Gastrocnemius medialis (tissue), 4 donors: ENCODE measurements around the gene DNASE1L3. TPM values are rescaled to one million over a fixed set of nuclear protein-coding genes. Genes with fewer than 3 reads are reported as not detected.

ENCODE experiments used
- ATAC-seq, 2 donors: fragments of 150-250 bp; one replicate each; pipeline ENCODE4 v1.9.1; 2016
- DNase-seq, 2 donors: peaks; one replicate each; pipeline ENCODE4 v3.0.0-alpha.2; 2019
- H3K27ac ChIP-seq, 4 donors: fragments of 200-600 bp; sonication (generic); 1 replicate in 1 of 4; 2 replicates in 3 of 4; pipeline ENCODE4 v1.5.1; 2016 to 2018; ENCODE audit warnings: mild to moderate bottlenecking in 2 of 4, moderate library complexity in 1 of 4
- H3K27me3 ChIP-seq, 3 donors: fragments of 200-600 bp; sonication (generic) in 2 of 3; 1 replicate in 1 of 3; 2 replicates in 2 of 3; pipeline versions ENCODE4 v1.5.1 to v1.6.0; 2016 to 2019; ENCODE audit warnings: mild to moderate bottlenecking in 1 of 3, moderate library complexity in 1 of 3
- H3K36me3 ChIP-seq, 2 donors: fragments of 200-600 bp; sonication (generic) in 1 of 2; one replicate each; pipeline ENCODE4 v1.5.1; 2017 to 2018
- H3K4me1 ChIP-seq, 2 donors: fragments of 200-600 bp; sonication (generic) in 1 of 2; one replicate each; pipeline ENCODE4 v1.5.1; 2016 to 2017; ENCODE audit warnings: mild to moderate bottlenecking in 2 of 2
- H3K4me3 ChIP-seq, 4 donors: fragments of 200-600 bp; sonication (generic) in 3 of 4; 1 replicate in 1 of 4; 2 replicates in 3 of 4; pipeline ENCODE4 v1.5.1; 2016 to 2019; ENCODE audit warnings: mild to moderate bottlenecking in 2 of 4
- H3K9me3 ChIP-seq, 3 donors: fragments of 200-600 bp; sonication (generic) in 2 of 3; 1 replicate in 1 of 3; 2 replicates in 2 of 3; pipeline ENCODE4 v1.5.1; 2016 to 2019
- CTCF ChIP-seq, 5 experiments: fragments of 450-650 bp in 3 of 5; fragments of 200-600 bp in 2 of 5; sonication (generic) in 2 of 5; IDR thresholded peaks in 4 of 5; conservative IDR thresholded peaks in 1 of 5; 1 replicate in 4 of 5; 2 replicates in 1 of 5; pipeline ENCODE4 v1.5.1; 2016 to 2019; ENCODE audit warnings: antibody characterized with exemption in 5 of 5, mild to moderate bottlenecking in 3 of 5, moderate library complexity in 3 of 5
- POLR2A ChIP-seq, 2 donors: fragments of 450-650 bp; IDR thresholded peaks; one replicate each; pipeline ENCODE4 v1.6.1; 2017; ENCODE audit warnings: antibody characterized with exemption in 2 of 2, mild to moderate bottlenecking in 2 of 2, moderate library complexity in 2 of 2
- in situ Hi-C, 4 donors: fragments of 200-750 bp; cut with MboI; loops; one replicate each; pipeline versions ENCODE4 v1.15.0 to v1.8.0; 2017; ENCODE audit warnings: low sequenced_read_pairs in 4 of 4
- intact Hi-C: fragments of 100-400 bp; cut with DNase I; formaldehyde crosslinking; loops from one replicate; pipeline ENCODE4 v1.15.1; 2023; ENCODE audit warnings: low total_unique reads
- total RNA-seq, 4 donors: library from RNA; depleted of rRNA; stranded (reverse); fragments of >200 nt; gene quantifications; one replicate each; pipeline versions ENCODE4 v1.1.0 to v1.2.3, GENCODE V29; 2016

Gene DNASE1L3
- total RNA-seq, 4 donors from 2014 or later = 0.29 to 0.42 TPM; not detected in 2

DNA sequence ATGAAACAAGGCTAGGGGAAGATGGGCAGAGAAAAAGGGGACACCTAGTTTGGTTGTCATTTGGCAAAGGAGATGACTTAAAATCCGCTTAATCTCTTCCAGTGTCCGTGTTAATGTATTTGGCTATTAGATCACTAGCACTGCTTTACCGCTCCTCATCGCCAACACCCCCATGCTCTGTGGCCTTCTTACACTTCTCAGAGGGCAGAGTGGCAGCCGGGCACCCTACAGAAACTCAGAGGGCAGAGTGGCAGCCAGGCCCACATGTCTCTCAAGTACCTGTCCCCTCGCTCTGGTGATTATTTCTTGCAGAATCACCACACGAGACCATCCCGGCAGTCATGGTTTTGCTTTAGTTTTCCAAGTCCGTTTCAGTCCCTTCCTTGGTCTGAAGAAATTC is 39.6 kb downstream of the DNASE1L3 start:
- intact Hi-C loops = no loop called here
- ATAC-seq = no peak
- Histone ChIP-seq H3K36me3 (no peaks in the 10 kb centered on the region), H3K4me3 (no peak overlapping the region), H3K4me1 (peaks cover 0 to 8% of the 10 kb centered on the region in 2 donors), H3K27me3 (no peaks in the 10 kb centered on the region), H3K27ac (no peak overlapping the region), H3K9me3 (no peaks in the 10 kb centered on the region)
- in situ Hi-C loops = no loop called here
- TF ChIP-seq POLR2A (IDR thresholded peaks at IDR 0.05) = no peak
- no peak for TF ChIP-seq CTCF (IDR thresholded peaks at IDR 0.05 in 4 of 5, conservative IDR thresholded peaks at IDR 0.05 in 1 of 5)
- DNase-seq = no peak

GRCh38 chr3:58170376-58170775 is 40.4 kb downstream of the DNASE1L3 start:
- Histone ChIP-seq H3K4me3 (no peak overlapping the region), H3K27ac (no peak overlapping the region), H3K36me3 (no peaks in the 10 kb centered on the region), H3K27me3 (no peaks in the 10 kb centered on the region), H3K9me3 (no peaks in the 10 kb centered on the region), H3K4me1 (peaks cover 0 to 8% of the 10 kb centered on the region in 2 donors)
- DNase-seq = no peak
- ATAC-seq = no peak
- in situ Hi-C loops (no loop called here), intact Hi-C loops (no loop called here)
- TF ChIP-seq CTCF (IDR thresholded peaks at IDR 0.05 in 4 of 5, conservative IDR thresholded peaks at IDR 0.05 in 1 of 5) = no peak
- no peak for TF ChIP-seq POLR2A (IDR thresholded peaks at IDR 0.05)

DNA sequence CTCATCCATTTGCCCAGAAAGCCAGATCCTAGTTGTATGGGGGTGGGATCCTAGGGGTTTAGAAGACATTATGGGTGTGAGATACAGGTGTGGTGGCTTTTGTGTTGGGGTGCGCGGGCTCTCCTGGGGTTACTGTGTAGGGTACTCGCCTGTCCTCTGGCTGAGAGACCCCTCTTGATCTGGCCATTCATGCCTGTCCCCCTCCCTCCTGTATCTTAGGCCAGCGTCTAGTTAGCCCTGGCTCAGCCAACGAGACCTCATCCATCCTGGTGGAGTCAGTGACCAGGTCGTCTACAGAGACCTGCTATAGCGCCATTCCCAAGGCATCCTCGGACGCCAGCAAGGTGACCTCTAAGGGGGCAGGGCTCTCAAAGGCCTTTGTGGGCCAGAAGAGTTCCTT is 41.4 kb downstream of the DNASE1L3 start:
- Histone ChIP-seq H3K4me3 (no peak overlapping the region), H3K4me1 (peaks cover 0 to under 1% of the 10 kb centered on the region in 2 donors), H3K27ac (no peak overlapping the region), H3K36me3 (no peaks in the 10 kb centered on the region), H3K9me3 (no peaks in the 10 kb centered on the region), H3K27me3 (no peaks in the 10 kb centered on the region)
- ATAC-seq = no peak
- in situ Hi-C loops = no loop called here
- DNase-seq = no peak
- no peak for TF ChIP-seq CTCF (IDR thresholded peaks at IDR 0.05 in 4 of 5, conservative IDR thresholded peaks at IDR 0.05 in 1 of 5)
- intact Hi-C loops = no loop called here

- in situ Hi-C loops (no loop called here), intact Hi-C loops (no loop called here)
- TF ChIP-seq POLR2A (IDR thresholded peaks at IDR 0.05) (no peak), CTCF (IDR thresholded peaks at IDR 0.05 in 4 of 5, conservative IDR thresholded peaks at IDR 0.05 in 1 of 5) (no peak)
- Histone ChIP-seq H3K4me3 (no peak overlapping the region), H3K9me3 (no peaks in the 10 kb centered on the region), H3K27me3 (no peaks in the 10 kb centered on the region), H3K36me3 (no peaks in the 10 kb centered on the region), H3K4me1 (peaks cover 0 to 2% of the 10 kb centered on the region in 2 donors), H3K27ac (no peak overlapping the region)
- DNase-seq = no peak
- no peak for ATAC-seq
Measured at GRCh38 chr3:58168498-58168897, 42.3 kb downstream of the DNASE1L3 start.
